Ovary (tissue), 9 donors: Measurements from ENCODE around the gene PHETA2. TPM values are rescaled to one million over a fixed set of nuclear protein-coding genes. Genes with fewer than 3 reads are reported as not detected.
"Not testable (repeated sequence)": the region's sequence is repeated elsewhere in the genome, so short reads cannot be mapped to it uniquely, and the experiment has no call there.

Source experiments
- DNase-seq, 5 donors: peaks; one replicate each; pipeline ENCODE4 v3.0.0-alpha.2; 2019 to 2020
- H3K27ac ChIP-seq, 2 donors: fragments of 200-600 bp; one replicate each; pipeline versions ENCODE4 v1.5.1 to v1.8.0; 2019 to 2022
- H3K27me3 ChIP-seq: fragments of 200-600 bp; one replicate; pipeline ENCODE4 v1.8.0; 2022
- H3K36me3 ChIP-seq: fragments of 200-600 bp; sonication (generic); one replicate; pipeline ENCODE4 v1.5.1; 2019
- H3K4me1 ChIP-seq: one replicate; pipeline ENCODE4 v1.8.1; 2013; ENCODE audit warnings: mild to moderate bottlenecking, moderate library complexity; ENCODE audit not compliant: insufficient read depth
- H3K4me3 ChIP-seq: fragments of 200-600 bp; sonication (generic); one replicate; pipeline ENCODE4 v1.5.1; 2017
- H3K9me3 ChIP-seq, 2 donors: fragments of 200-600 bp in 1 of 2; sonication (generic) in 1 of 2; one replicate each; pipeline versions ENCODE4 v1.5.1 to v1.8.1; 2013 to 2019; ENCODE audit warnings: mild to moderate bottlenecking in 1 of 2, moderate library complexity in 1 of 2
- CTCF ChIP-seq, 3 donors: fragments of 450-650 bp in 2 of 3; fragments of 200-600 bp in 1 of 3; IDR thresholded peaks; one replicate each; pipeline versions ENCODE4 v1.5.1 to v1.8.0; 2016 to 2022; ENCODE audit warnings: antibody characterized with exemption in 3 of 3, mild to moderate bottlenecking in 1 of 3
- EP300 ChIP-seq: sonication (generic); formaldehyde crosslinking; IDR thresholded peaks from one replicate; pipeline ENCODE4 v1.6.1; 2017; ENCODE audit warnings: antibody characterized with exemption
- POLR2A ChIP-seq: fragments of 450-650 bp; IDR thresholded peaks from one replicate; pipeline ENCODE4 v1.6.1; 2017; ENCODE audit warnings: antibody characterized with exemption, mild to moderate bottlenecking, moderate library complexity
- WGBS, 3 donors: extraction: QIAGEN DNeasy Blood & Tissue Kit in 1 of 3; methylation state at CpG; one replicate each; pipeline versions ENCODE4 v1.1.5 to v1.1.7; 2013 to 2017; 5-methylcytosine and 5-hydroxymethylcytosine counted together
- intact Hi-C, 4 donors: fragments of 100-400 bp; cut with DNase I; formaldehyde crosslinking; loops; one replicate each; pipeline versions ENCODE4 v1.11.0 to v1.15.1; 2022 to 2023
- polyA plus RNA-seq, 2 donors: library from polyadenylated mRNA; stranded (reverse); fragments of 200-250 nt in 1 of 2; fragments of 350-450 nt in 1 of 2; fragmentation: Illumina TruSeq in 1 of 2; extraction: RNeasy Lipid Tissue Mini Kit (QIAGEN cat#74804) in 1 of 2; gene quantifications; one replicate each; pipeline ENCODE4 v1.2.3, GENCODE V29; 2013 to 2014
- total RNA-seq, 7 donors: library from RNA; depleted of rRNA in 2 of 7; stranded (reverse); fragments of >200 nt in 2 of 7; fragmentation: NEBNext Ultra II Directional in 3 of 7; extraction: Animal tissue kit (Norgen Biotek cat#: 25700) in 3 of 7; gene quantifications; one replicate each; pipeline versions ENCODE4 v1.1.0 to v1.2.4, GENCODE V29; 2016 to 2023
- donor health status: DM: no; HTN: no; CAD: no; lungs with moderate emphysema.
- donor health status: DM: no; HTN: no; CAD: no.
- donor health status: Bipolar disorder and iron deficiency.
- donor health status: DM: yes; HTN: yes; CAD: no.
- donor health status: DM: no; HTN: no; CAD: no.
- donor health status: DM: yes; HTN: yes; CAD: no.

The PHETA2 gene
- total and polyA plus RNA-seq, 9 donors, result 3.4 to 10.2 (median 8.0) TPM

DNA sequence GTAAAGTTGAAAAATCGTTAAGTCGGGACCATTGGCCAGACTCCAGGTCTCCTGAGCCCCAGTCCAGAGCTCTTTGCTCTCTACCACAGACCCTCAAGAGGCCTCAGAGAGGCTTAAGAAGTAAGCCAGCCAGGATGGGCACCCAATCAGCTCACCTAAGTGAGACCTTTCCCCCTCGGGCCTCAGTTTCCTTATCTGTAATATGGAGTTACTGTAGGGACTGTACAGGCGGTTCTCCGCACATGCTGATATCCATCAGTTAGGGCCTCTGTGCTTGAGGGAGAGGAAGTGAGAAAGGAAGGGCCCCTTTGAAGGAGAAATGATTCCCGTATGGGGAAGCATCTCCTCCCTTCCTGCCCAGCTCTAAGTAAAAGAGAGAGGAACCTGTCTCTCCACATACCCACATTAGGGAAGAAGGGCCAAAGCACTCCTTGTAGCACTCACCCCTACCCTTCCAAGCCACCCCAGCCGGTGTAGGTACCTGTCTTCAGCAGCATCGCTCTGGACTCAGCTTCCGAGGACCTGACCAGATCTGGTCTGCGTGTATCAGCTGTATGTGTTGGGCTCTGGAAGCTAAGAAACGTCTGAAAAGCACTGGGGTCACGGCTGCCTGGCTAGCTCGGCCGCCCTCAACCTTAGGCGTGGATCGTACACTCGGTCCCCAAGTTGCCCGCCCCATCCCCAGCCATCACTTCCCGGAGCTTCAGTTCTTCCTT lies 4.1 kb upstream of the PHETA2 start:
- 13 to 20% (median 17%) methylated on average over 19 of the region's 19 CpGs for WGBS, 3 donors
- intact Hi-C loops, result no loop called here
- Histone ChIP-seq H3K27me3 (no peaks in the 10 kb centered on the region), H3K4me1 (peaks cover 5% of the 10 kb centered on the region), H3K27ac (peak overlapping the region; percentile 58 to 89), H3K36me3 (no peaks in the 10 kb centered on the region), H3K9me3 (no peaks in the 10 kb centered on the region), H3K4me3 (peak overlapping the region; percentile 66)
- no peak for TF ChIP-seq CTCF (IDR thresholded peaks at IDR 0.05)
- TF ChIP-seq POLR2A, result no peak
- TF ChIP-seq EP300, result no peak
- DNase-seq, result peak in 1 of 5 donors; percentile 23

GRCh38 chr22:42070517-42071422 lies 3.3 kb upstream of the PHETA2 start, which contains the start of gene NAGA:
Gene NAGA (minus strand): TSS chr22:42070812. CDS start chr22:42070297, 515 bp downstream.
- intact Hi-C loops, result no loop called here
- Histone ChIP-seq H3K36me3 (no peaks in the 10 kb centered on the region), H3K27me3 (no peaks in the 10 kb centered on the region), H3K4me1 (peaks cover 5% of the 10 kb centered on the region), H3K27ac (peak within 1 kb of the TSS; percentile 58 to 89), H3K9me3 (no peaks in the 10 kb centered on the region), H3K4me3 (peak within 1 kb of the TSS; percentile 66)
- WGBS, 3 donors, result 0 to 1% (median 1%) methylated on average over 46 to 56 of the region's 56 CpGs
- peak; percentile 93 to 96 (median 96) for DNase-seq
- TF ChIP-seq EP300 (no peak), POLR2A (peak; percentile 95), CTCF (IDR thresholded peaks at IDR 0.05) (peak in 1 of 3 donors; percentile 35)

DNA sequence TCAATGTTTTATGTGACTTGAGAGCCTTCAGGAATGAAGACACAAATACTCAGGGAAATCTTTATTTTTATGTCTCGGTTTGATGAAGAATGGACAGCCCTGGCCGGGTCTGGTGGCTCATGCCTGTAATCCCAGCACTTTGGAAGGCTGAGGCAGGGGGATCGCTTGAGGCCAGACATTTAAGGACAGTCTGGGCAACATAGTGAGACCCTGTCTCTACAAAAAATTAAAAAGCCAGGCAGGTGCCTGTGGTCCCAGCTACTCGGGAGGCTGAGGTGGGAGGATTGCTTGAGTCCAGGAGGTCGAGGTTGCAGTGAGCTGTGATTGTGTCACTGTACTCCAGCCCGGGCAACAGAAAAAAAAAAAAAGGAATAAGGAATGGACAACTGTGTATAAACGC lies 2.5 kb upstream of the PHETA2 start:
- H3K9me3 ChIP-seq, H3K4me1 ChIP-seq, H3K36me3 ChIP-seq, H3K27me3 ChIP-seq, intact Hi-C loops: not testable (repeated sequence)
- H3K4me3 ChIP-seq, result peak overlapping the region; percentile 66
- 34 to 41% (median 38%) methylated on average over 7 of the region's 7 CpGs for WGBS, 3 donors
- H3K27ac ChIP-seq, result peak overlapping the region; percentile 58 to 89
- DNase-seq, result peak in 1 of 5 donors; percentile 11

DNA sequence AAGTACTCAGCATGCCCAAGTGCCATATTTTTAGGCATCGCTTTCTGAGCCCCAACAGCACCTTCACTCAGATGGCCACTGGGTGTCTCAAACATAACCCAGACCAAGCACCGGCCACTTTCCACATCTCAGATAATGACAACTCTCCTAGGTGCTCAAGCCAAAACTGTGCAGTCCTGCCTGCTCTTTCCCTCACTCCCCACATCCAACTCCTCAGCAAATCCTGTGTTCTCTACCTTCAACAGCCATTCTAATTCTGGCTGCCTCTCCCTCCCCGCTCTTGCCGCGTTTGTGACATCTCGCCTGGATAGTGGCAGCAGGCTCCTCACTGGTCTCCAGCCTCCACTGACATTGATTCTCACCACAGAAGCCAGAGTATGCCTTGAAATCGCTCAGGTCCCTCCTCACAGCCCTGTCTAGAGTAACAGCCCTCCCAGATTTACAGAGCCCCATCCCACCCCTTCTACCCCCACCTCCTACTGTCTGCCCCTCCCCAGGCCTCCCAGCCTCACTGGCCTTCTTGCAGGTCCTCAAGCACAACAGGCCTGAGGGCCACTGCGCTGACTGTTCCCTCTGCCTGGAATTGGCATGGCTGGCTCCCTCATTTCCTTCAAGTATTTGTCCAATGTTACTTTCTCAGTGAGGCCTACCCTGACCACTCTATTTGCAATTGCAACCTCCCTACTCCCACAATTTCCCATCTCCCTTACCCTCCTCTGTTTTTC lies 1.3 kb upstream of the PHETA2 start:
- intact Hi-C loops, result no loop called here
- H3K4me1 ChIP-seq, result peaks cover 5% of the 10 kb centered on the region

More for the DNA sequence above, 1.3 kb upstream of the PHETA2 start:
- no peaks in the 10 kb centered on the region for H3K36me3 ChIP-seq
- no peak for TF ChIP-seq POLR2A
- TF ChIP-seq EP300, result no peak
- TF ChIP-seq CTCF (IDR thresholded peaks at IDR 0.05), result no peak
- no peak overlapping the region for H3K4me3 ChIP-seq
- no peaks in the 10 kb centered on the region for H3K9me3 ChIP-seq
- WGBS, 3 donors, result 80 to 88% (median 81%) methylated on average over 8 of the region's 8 CpGs
- no peak overlapping the region for H3K27ac ChIP-seq
- no peaks in the 10 kb centered on the region for H3K27me3 ChIP-seq
- peak in 1 of 5 donors; percentile 16 for DNase-seq
